ENCODE results near the gene CLSTN2.

CLSTN2 gene

DNA sequence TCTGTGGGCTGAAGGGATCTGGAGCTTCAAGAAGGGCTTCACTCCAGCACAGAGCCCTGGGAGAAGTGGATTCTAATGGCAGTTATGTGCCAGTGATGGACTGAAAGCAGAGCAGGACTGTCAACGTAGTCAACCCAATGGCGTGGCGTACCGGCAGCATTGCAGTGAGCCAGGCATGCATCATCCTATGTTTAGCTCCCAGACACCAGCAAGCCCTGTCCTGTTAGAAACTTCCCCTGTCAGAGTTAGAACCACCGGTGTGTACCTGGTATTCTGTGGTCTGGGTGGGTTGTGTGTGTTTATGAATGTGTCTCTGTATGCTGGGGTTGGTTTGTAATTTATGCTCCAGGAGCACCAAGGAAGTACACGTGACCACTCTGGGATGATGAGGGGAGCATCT, 86.3 kb downstream of the CLSTN2 start:
- no peak for DNase-seq (ENCODE audit: low spot score in 2 of 2)
- H3K9me3 ChIP-seq: no peaks in the 10 kb centered on the region
- H3K4me1 ChIP-seq: no peaks in the 10 kb centered on the region
- in situ Hi-C loops (cut with MboI; ENCODE audit: low sequenced_read_pairs): no loop called here
- no peaks in the 10 kb centered on the region for H3K27me3 ChIP-seq (ENCODE audit: low read depth)
- no peak overlapping the region for H3K4me3 ChIP-seq
- no peaks in the 10 kb centered on the region for H3K36me3 ChIP-seq (replicated peaks)

DNA sequence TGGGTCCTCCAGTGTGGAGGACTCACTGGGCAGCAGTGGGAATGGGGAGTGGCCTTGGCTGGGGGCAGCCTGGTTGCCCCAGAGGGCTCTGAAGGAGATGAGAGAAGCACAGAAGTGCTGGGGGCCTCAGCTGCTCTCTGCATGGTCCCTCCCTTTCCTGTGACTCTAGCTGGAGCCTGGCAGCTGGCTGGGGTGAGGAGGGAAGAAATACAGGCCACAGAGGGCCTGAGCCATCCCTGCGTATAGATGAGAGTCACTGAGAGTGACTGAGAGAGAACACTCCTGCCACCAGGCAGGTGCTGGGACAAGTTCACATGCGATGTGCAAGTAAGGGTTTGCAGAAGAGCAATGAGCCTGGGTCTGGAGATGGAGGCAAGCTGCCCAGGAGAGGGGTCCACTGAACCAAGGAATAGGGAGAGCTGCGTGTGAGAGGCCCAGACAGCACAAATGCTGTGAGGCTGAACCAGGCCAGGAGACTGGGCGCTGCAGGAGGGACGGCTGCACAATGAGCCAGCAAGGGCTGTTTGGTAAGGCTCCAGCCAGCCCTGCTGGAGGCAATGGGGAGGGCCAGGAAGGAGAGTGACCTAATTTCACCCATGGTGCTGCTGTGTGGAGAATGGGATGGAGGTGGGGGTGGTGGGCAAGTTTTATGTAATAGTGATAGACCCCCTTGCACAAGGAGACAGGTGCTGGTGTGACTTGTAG, 87.2 kb downstream of the CLSTN2 start:
- H3K36me3 ChIP-seq (replicated peaks): no peaks in the 10 kb centered on the region
- H3K4me3 ChIP-seq: no peak overlapping the region
- H3K9me3 ChIP-seq: no peaks in the 10 kb centered on the region
- H3K4me1 ChIP-seq: no peaks in the 10 kb centered on the region
- H3K27me3 ChIP-seq (ENCODE audit: low read depth): no peaks in the 10 kb centered on the region
- in situ Hi-C loops (cut with MboI; ENCODE audit: low sequenced_read_pairs): no loop called here
- no peak for DNase-seq (ENCODE audit: low spot score in 2 of 2)

DNA sequence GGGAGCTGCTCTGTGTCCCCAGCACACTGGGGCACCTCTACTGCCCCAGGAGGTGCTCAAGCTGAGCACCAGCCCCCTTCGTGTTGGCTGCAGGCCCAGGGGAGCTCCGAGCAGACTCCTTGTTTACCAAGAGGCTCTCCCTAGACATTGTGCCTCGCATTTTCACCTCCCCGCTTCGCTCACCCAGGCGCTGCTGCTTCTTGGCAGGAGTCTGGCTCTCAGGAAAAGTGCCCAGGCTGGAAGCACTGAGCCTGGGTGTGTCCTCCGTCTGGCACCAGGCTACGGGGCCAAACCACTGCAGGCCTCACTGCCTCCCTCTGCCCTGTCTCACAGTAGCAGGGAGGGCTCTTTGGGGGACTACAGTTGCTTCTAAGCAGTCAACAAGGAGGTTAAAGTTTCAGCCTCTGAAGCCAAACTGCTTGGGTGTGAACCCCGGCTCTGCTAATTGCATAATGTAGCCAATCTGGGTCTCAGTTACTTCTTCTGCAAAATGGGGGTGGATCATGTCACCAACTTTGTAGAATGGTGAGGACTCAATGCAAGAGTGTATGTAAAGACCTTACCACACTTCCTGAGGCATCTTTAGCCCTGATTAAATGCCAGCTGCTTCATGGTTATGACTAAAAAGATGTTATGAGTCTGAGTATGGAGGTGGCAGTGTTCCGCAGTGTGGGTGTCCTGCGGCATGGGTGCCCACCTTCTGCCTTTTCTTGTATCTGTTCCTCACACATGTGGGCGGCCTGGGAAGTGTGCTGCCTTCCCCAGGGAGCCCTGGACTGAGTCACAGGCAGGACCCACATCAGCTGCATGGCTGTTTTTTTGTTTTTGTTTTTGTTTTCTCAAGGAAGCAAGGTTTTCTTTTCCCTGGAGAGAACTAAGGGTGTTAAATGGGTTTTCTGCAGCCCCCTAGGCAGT, 88.9 kb downstream of the CLSTN2 start:
- in situ Hi-C loops (cut with MboI; ENCODE audit: low sequenced_read_pairs): no loop called here
- no peak for DNase-seq (ENCODE audit: low spot score in 2 of 2)
- Histone ChIP-seq H3K4me1 (no peaks in the 10 kb centered on the region), H3K9me3 (no peaks in the 10 kb centered on the region), H3K4me3 (no peak overlapping the region), H3K27me3 (ENCODE audit: low read depth) (no peaks in the 10 kb centered on the region), H3K36me3 (replicated peaks) (no peaks in the 10 kb centered on the region)

DNA sequence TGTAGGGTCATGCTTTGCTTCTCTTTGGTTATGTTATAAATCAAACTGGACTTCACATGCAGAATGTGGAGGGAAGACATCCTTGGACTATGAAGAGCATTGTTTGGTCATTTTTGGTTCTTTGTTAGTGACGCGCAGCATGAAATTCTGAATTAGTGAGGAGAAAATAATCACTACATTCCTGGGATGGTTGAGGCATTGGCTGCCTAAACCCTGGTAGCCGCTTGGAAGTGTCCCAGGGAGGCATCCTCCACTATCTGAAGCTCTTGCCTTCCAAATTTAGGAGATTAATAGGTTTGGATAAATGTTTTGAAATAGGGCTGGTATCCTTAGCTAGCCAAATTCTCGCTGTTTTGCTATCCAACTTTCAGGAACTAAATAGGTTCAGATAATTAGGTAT, 96.2 kb downstream of the CLSTN2 start:
- no peaks in the 10 kb centered on the region for H3K36me3 ChIP-seq (replicated peaks)
- no peaks in the 10 kb centered on the region for H3K4me1 ChIP-seq
- in situ Hi-C loops (cut with MboI; ENCODE audit: low sequenced_read_pairs): no loop called here
- H3K4me3 ChIP-seq: no peak overlapping the region
- no peaks in the 10 kb centered on the region for H3K27me3 ChIP-seq (ENCODE audit: low read depth)
- no peak for DNase-seq (ENCODE audit: low spot score in 2 of 2)
- no peaks in the 10 kb centered on the region for H3K9me3 ChIP-seq

DNA sequence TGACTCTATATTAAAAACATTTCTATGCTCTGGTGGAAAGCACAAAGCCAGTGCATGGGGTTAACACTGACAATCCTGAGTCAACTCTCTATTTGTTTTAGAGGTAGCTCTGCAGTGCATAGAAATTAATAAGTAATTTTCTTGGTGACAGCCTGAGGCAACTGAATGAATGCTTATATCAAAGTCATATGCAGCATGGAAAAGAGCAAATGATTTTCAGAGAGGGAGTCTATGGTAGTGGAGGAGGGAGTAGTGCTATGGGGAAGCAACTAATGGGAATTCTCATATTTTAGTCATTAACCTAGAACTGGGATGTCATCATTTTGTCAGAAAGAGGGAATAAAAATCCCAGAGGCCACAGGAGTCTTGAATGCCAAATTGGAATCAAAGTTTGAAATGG, 99.1 kb downstream of the CLSTN2 start:
- H3K27me3 ChIP-seq (ENCODE audit: low read depth): no peaks in the 10 kb centered on the region
- in situ Hi-C loops (cut with MboI; ENCODE audit: low sequenced_read_pairs): no loop called here
- H3K36me3 ChIP-seq (replicated peaks): no peaks in the 10 kb centered on the region
- no peaks in the 10 kb centered on the region for H3K9me3 ChIP-seq
- no peaks in the 10 kb centered on the region for H3K4me1 ChIP-seq
- no peak overlapping the region for H3K4me3 ChIP-seq
- no peak for DNase-seq (ENCODE audit: low spot score in 2 of 2)

DNA sequence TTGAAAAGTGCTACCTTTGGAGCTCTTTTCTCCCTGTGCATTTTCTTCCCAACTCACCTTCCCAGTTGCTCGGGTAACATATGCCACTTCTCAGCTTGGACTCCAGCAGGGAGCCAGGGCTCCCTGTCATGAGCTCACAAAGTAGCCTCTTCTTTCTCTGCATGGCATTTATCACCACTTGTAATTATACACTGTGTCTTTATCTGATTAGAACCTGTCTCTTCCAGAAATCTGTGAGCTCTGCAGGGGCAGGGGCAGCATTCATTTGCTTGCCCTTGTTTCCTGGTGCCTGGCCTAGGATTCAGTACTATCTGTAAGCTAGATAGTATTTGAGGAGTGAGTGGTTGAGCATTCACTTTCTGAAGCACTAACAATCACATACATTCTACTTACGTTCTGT, 100.9 kb downstream of the CLSTN2 start:
- no peak for DNase-seq (ENCODE audit: low spot score in 2 of 2)
- in situ Hi-C loops (cut with MboI; ENCODE audit: low sequenced_read_pairs): no loop called here
- no peaks in the 10 kb centered on the region for H3K4me1 ChIP-seq
- no peak overlapping the region for H3K4me3 ChIP-seq
- H3K36me3 ChIP-seq (replicated peaks): no peaks in the 10 kb centered on the region
- H3K27me3 ChIP-seq (ENCODE audit: low read depth): no peaks in the 10 kb centered on the region
- no peaks in the 10 kb centered on the region for H3K9me3 ChIP-seq

DNA sequence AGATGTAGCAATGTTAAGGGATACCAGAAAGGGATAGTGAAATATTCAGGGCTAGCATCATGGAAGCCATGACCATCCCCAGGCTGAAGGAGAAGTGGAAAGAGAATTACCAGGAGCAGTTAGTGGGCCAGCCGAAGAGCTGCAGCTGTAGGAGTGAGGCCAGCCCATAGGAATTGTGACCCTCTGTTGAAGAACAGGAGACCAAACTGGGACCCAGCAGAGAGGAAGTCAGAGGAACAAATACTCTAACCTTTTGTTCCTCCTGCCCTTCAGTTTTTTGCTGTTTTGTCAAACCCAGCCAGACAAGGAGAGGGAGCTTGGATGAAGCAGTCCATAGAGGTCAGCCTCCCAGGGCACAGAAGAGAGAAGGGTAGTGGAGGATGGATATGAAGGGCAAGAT, 115.4 kb downstream of the CLSTN2 start:
- no peaks in the 10 kb centered on the region for H3K4me1 ChIP-seq
- no peaks in the 10 kb centered on the region for H3K9me3 ChIP-seq
- no peaks in the 10 kb centered on the region for H3K36me3 ChIP-seq (replicated peaks)
- DNase-seq (ENCODE audit: low spot score in 2 of 2): no peak
- no peak overlapping the region for H3K4me3 ChIP-seq
- H3K27me3 ChIP-seq (ENCODE audit: low read depth): no peaks in the 10 kb centered on the region
- in situ Hi-C loops (cut with MboI; ENCODE audit: low sequenced_read_pairs): no loop called here

DNA sequence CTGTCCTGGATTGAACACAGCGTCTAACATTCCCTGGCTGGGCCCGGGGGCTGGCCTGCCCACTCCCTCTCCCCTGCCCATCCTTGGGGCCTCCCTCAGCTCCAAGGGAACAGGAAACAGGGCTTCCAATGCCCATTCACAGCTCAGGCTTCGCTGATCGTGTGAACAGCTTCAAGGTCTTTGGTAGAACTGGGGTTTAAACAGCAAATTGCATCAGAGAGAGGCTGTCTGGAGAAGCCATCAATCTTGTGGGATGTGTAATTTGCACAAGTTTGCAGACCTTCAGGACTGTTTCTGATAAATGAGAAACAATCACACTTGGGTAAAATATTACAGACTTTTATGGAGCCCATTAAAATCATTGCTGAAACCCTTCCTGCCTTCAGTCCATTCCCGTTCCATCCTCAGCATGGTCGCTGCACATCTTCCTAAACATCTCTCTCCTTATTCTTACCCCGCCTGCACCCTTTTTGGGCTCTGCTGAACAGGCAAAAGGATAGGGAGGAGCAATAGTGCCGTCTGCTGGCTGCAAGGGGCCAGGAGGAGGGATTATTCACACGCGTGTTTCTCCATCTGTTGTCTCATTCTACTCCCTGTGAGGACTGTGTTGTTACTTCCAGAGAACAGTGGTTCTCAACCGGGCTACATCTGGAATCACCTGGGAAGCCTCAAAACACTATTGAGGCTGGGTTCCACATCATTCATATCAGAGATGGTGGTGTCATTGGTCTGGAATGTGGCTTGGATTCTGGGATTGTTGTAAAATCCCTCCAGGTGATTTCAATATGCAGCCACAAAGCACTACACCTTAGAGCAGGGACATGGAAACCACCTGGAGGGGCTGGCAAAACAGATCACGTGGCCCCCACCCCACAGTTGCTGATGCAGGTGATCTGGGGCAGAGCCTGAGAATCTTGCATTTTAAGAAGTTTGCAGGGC, 116.3 kb downstream of the CLSTN2 start:
- Histone ChIP-seq H3K9me3 (no peaks in the 10 kb centered on the region), H3K27me3 (ENCODE audit: low read depth) (no peaks in the 10 kb centered on the region), H3K4me1 (no peaks in the 10 kb centered on the region), H3K4me3 (no peak overlapping the region), H3K36me3 (replicated peaks) (no peaks in the 10 kb centered on the region)
- DNase-seq (ENCODE audit: low spot score in 2 of 2): peak; percentile 15 to 43
- in situ Hi-C loops (cut with MboI; ENCODE audit: low sequenced_read_pairs): no loop called here

DNA sequence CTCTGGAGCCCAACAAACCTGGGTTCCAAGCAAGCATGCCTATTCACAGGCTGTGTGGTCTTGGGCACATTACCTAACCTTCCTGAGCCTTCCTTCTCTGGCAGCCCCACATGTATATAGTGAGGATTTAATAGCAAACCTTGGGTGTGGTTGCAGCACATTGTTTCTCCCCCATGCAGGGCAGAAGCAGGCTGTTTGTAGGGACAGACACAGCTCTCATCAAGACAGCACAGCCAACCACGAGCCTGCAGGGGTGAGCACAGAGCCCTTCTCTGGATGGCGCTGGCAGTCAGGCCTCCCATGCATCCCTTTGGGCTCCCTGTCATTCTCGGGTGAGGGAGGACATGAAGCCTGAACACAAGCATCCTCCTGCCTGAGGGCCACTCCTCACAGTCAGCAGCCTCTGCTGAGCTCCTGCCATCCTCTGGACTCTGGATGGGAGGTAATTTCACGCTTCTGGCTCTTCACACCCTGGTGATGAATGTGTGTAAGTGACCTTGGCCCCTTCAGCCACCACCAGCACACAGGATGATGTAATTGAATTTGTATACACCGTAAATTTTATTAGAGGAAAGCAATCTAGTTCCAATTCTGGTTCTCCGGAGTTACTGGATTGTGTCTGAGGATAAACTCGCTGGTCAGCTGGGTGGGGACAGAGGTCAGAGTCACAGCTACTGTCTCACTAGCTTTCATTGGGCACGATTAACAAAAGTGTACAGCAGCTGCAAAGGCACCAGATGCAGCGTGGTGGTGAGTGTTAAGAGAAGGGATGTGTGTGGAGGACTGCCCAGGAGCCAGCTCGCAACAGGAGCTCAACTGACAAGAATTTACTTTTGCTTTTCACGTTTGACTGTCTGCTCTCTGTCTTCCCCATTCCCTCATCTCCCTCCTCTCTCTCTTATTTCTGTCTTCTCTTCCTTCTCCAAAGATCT, 118.1 kb downstream of the CLSTN2 start:
- in situ Hi-C loops (cut with MboI; ENCODE audit: low sequenced_read_pairs): no loop called here
- H3K4me3 ChIP-seq: no peak overlapping the region
- DNase-seq (ENCODE audit: low spot score in 2 of 2): no peak

DNA sequence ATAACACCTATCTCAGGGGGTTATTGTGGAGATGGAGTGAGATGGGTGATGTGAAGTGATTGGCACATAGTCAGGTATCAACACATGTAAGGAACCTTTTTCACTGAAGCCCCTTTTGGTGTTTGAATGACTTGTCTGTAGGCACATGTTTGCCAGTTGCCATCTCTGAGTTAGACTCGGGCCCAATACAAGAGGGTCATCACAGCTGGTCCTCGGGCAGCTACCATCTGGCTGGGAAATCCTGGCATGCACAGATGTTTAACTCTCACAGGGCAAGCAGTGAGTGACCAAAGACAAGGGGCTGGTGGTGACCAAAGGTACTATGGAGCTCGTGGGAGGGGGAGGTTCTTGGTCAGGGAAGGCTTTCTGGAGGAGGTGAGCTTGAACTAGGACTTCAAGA, 118.8 kb downstream of the CLSTN2 start:
- in situ Hi-C loops (cut with MboI; ENCODE audit: low sequenced_read_pairs): no loop called here
- no peaks in the 10 kb centered on the region for H3K27me3 ChIP-seq (ENCODE audit: low read depth)
- H3K36me3 ChIP-seq (replicated peaks): no peaks in the 10 kb centered on the region
- H3K9me3 ChIP-seq: no peaks in the 10 kb centered on the region
- no peaks in the 10 kb centered on the region for H3K4me1 ChIP-seq
- no peak for DNase-seq (ENCODE audit: low spot score in 2 of 2)
- no peak overlapping the region for H3K4me3 ChIP-seq

More for the DNA sequence above, 118.1 kb downstream of the CLSTN2 start:
- no peaks in the 10 kb centered on the region for H3K4me1 ChIP-seq
- no peaks in the 10 kb centered on the region for H3K9me3 ChIP-seq
- H3K36me3 ChIP-seq (replicated peaks): no peaks in the 10 kb centered on the region
- no peaks in the 10 kb centered on the region for H3K27me3 ChIP-seq (ENCODE audit: low read depth)

DNA sequence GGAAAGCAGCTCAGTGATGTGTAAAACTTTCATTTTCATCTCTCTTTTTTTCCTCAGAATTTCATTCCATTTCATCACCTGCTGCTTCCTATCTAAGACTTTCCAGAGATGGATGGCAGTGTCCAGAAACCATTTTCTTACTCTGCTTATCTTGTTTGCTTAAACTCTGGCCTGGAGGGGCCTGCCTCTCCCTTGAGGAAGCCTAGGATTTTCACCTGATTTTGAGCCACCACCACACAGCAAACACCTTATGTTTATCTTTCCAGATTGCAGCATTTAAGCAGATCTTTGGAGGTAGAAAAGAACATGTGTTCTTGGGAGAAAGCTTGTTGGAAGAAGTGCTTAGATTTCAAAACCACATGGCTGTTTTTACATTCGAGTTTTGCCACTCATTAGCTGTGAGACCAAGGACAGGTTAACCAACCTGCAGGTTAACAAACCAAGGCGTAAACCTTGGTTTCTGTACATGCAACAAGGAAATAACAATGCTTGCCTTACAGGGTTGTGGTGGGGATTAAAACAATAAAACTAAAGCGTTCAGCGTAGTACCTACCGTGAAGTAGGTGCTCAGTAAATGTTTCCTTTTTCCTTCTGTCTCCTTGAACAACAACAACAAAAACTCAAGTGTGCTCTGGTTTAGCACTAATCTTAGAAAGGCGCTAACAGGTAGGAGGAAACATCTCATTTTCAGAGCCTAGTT, 120.3 kb downstream of the CLSTN2 start:
- DNase-seq (ENCODE audit: low spot score in 2 of 2): no peak
- H3K4me1 ChIP-seq: no peaks in the 10 kb centered on the region
- no peaks in the 10 kb centered on the region for H3K27me3 ChIP-seq (ENCODE audit: low read depth)
- in situ Hi-C loops (cut with MboI; ENCODE audit: low sequenced_read_pairs): no loop called here
- H3K9me3 ChIP-seq: no peaks in the 10 kb centered on the region
- H3K4me3 ChIP-seq: no peak overlapping the region
- H3K36me3 ChIP-seq (replicated peaks): no peaks in the 10 kb centered on the region

DNA sequence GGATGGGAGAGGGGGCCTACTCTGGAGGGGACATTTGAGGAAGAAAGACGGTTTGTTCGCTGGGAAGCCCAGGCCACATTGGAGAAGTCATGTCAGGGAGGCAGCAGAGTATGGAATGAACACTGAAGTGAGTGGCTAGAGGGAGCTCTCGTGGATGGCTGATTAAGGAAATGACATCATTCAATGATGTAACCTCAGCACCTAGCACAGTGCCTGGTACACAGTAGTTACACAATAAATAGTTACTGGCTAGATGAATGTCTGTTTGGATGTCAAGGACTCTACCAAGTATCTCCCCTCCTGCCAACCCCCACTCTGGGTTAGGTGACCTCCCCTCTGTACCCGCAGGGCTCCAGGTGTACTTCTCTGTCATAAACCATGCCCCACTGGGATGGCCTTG, 121.1 kb downstream of the CLSTN2 start:
- Histone ChIP-seq H3K27me3 (ENCODE audit: low read depth) (no peaks in the 10 kb centered on the region), H3K36me3 (replicated peaks) (no peaks in the 10 kb centered on the region), H3K4me3 (no peak overlapping the region), H3K4me1 (no peaks in the 10 kb centered on the region), H3K9me3 (no peaks in the 10 kb centered on the region)
- in situ Hi-C loops (cut with MboI; ENCODE audit: low sequenced_read_pairs): no loop called here
- no peak for DNase-seq (ENCODE audit: low spot score in 2 of 2)
